ENCODE results near the gene PTGS2.
"Not testable (repeated sequence)": the region's sequence is repeated elsewhere in the genome, so short reads cannot be mapped to it uniquely, and the experiment has no call there.

Gene PTGS2

DNA sequence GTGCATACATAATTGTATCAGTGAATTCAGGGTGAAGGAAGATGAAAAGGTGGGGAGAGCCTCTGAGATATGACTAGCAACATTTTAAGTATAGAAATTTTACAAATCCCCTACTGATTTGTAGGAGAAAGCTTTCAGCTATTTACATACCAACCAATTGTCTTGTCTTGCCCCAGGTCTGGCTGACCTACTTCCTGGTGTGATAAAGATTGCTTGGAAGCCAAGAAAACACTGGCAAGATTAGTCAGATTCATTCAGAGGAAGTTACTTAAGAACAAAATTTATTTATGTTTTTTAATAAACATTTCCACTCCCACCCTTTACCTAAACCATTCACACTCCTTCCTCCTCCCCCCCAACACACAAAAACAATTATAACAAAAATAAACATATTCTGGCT is 17.5 kb downstream of the PTGS2 start:
- no peaks in the 10 kb centered on the region for H3K36me3 ChIP-seq (ENCODE audit: control insufficient read depth, insufficient read depth, low read length)
- H3K4me3 ChIP-seq (ENCODE audit: low read length) = no peak overlapping the region
- H3K9ac ChIP-seq (ENCODE audit: low read length) = no peak overlapping the region

DNA sequence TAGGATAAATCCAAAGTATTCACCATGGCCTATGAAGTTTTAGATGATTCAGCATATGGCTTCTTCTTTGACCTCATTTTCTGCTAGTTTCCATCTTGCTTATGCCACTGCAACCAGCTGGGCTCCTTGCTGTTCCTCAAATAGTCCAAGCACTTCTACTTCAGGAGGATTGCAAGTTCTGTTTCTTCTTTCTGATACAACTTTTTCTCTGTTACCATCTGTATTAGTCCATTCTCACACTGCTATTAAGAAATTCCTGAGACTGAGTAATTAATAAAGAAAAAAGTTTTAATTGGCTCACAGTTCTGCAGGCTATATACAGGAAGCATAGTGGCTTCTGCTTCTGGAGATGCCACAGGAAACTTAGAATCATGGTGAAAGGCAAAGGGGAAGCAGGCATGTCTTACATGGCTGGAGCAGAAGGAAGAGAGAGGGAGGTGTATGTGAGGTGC is 20.3 kb downstream of the PTGS2 start:
- no peak overlapping the region for H3K9ac ChIP-seq (ENCODE audit: low read length)
- H3K27me3 ChIP-seq (ENCODE audit: control insufficient read depth, insufficient read depth, low read length) = no peaks in the 10 kb centered on the region
- no peak overlapping the region for H3K4me3 ChIP-seq (ENCODE audit: low read length)
- no peak overlapping the region for H3K27ac ChIP-seq (ENCODE audit: low read depth, low read length)
- H3K4me1 ChIP-seq (ENCODE audit: control insufficient read depth, insufficient read depth, low read length) = no peaks in the 10 kb centered on the region
- H3K36me3 ChIP-seq (ENCODE audit: control insufficient read depth, insufficient read depth, low read length) = no peaks in the 10 kb centered on the region

More for the DNA sequence above, 17.5 kb downstream of the PTGS2 start:
- Histone ChIP-seq H3K4me1 (ENCODE audit: control insufficient read depth, insufficient read depth, low read length) (no peaks in the 10 kb centered on the region), H3K27me3 (ENCODE audit: control insufficient read depth, insufficient read depth, low read length) (no peaks in the 10 kb centered on the region), H3K27ac (ENCODE audit: low read depth, low read length) (no peak overlapping the region)

GRCh38 chr1:186658999-186659398 is 21.2 kb downstream of the PTGS2 start:
- H3K4me1 ChIP-seq (ENCODE audit: control insufficient read depth, insufficient read depth, low read length) = no peaks in the 10 kb centered on the region
- H3K27ac ChIP-seq (ENCODE audit: low read depth, low read length) = no peak overlapping the region
- H3K27me3 ChIP-seq (ENCODE audit: control insufficient read depth, insufficient read depth, low read length) = no peaks in the 10 kb centered on the region
- no peak overlapping the region for H3K4me3 ChIP-seq (ENCODE audit: low read length)
- H3K36me3 ChIP-seq (ENCODE audit: control insufficient read depth, insufficient read depth, low read length) = no peaks in the 10 kb centered on the region
- H3K9ac ChIP-seq (ENCODE audit: low read length) = no peak overlapping the region

- no peaks in the 10 kb centered on the region for H3K36me3 ChIP-seq (ENCODE audit: control insufficient read depth, insufficient read depth, low read length)
- H3K4me3 ChIP-seq (ENCODE audit: low read length) = no peak overlapping the region
- no peaks in the 10 kb centered on the region for H3K4me1 ChIP-seq (ENCODE audit: control insufficient read depth, insufficient read depth, low read length)
- no peak overlapping the region for H3K9ac ChIP-seq (ENCODE audit: low read length)
- H3K27me3 ChIP-seq (ENCODE audit: control insufficient read depth, insufficient read depth, low read length) = no peaks in the 10 kb centered on the region
- H3K27ac ChIP-seq (ENCODE audit: low read depth, low read length) = no peak overlapping the region
Observed at GRCh38 chr1:186657481-186657880, 22.7 kb downstream of the PTGS2 start.

DNA sequence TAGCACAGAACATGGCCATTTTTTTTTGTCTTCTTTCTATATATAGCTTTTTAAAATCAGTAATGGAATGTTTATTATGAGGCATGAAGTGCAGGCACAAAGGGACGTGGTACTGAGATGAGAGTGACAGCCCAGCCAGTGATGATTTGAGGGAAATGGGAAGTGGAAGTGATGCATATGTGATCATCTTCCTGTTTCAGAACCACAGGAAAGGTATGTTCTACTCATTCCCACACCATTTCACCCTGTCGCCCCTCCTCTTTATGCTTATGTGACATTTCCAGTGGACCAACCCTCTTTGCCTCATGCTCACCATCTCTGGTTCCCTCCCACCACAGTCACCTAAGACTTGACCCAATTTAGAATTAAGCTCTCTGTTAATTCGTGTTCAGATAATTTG is 24.3 kb downstream of the PTGS2 start:
- Histone ChIP-seq H3K27ac (ENCODE audit: low read depth, low read length) (no peak overlapping the region), H3K4me1 (ENCODE audit: control insufficient read depth, insufficient read depth, low read length) (no peaks in the 10 kb centered on the region), H3K36me3 (ENCODE audit: control insufficient read depth, insufficient read depth, low read length) (no peaks in the 10 kb centered on the region), H3K27me3 (ENCODE audit: control insufficient read depth, insufficient read depth, low read length) (no peaks in the 10 kb centered on the region), H3K9ac (ENCODE audit: low read length) (no peak overlapping the region), H3K4me3 (ENCODE audit: low read length) (no peak overlapping the region)

GRCh38 chr1:186654741-186655140 is 25.5 kb downstream of the PTGS2 start:
- Histone ChIP-seq H3K9ac (ENCODE audit: low read length) (no peak overlapping the region), H3K36me3 (ENCODE audit: control insufficient read depth, insufficient read depth, low read length) (no peaks in the 10 kb centered on the region), H3K27ac (ENCODE audit: low read depth, low read length) (no peak overlapping the region), H3K4me3 (ENCODE audit: low read length) (no peak overlapping the region), H3K4me1 (ENCODE audit: control insufficient read depth, insufficient read depth, low read length) (no peaks in the 10 kb centered on the region), H3K27me3 (ENCODE audit: control insufficient read depth, insufficient read depth, low read length) (no peaks in the 10 kb centered on the region)

GRCh38 chr1:186653312-186653711 is 26.9 kb downstream of the PTGS2 start:
- H3K27ac ChIP-seq (ENCODE audit: low read depth, low read length) = no peak overlapping the region

GRCh38 chr1:186648613-186649012 is 31.6 kb downstream of the PTGS2 start:
- H3K36me3 ChIP-seq (ENCODE audit: control insufficient read depth, insufficient read depth, low read length) = no peaks in the 10 kb centered on the region
- no peaks in the 10 kb centered on the region for H3K27me3 ChIP-seq (ENCODE audit: control insufficient read depth, insufficient read depth, low read length)
- peaks cover 3% of the 10 kb centered on the region for H3K4me1 ChIP-seq (ENCODE audit: control insufficient read depth, insufficient read depth, low read length)
- no peak overlapping the region for H3K9ac ChIP-seq (ENCODE audit: low read length)
- H3K27ac ChIP-seq (ENCODE audit: low read depth, low read length) = peak overlapping the region; percentile 22
- H3K4me3 ChIP-seq (ENCODE audit: low read length) = no peak overlapping the region

More at GRCh38 chr1:186653312-186653711, 26.9 kb downstream of the PTGS2 start:
- H3K4me3 ChIP-seq (ENCODE audit: low read length) = no peak overlapping the region
- no peaks in the 10 kb centered on the region for H3K36me3 ChIP-seq (ENCODE audit: control insufficient read depth, insufficient read depth, low read length)
- no peak overlapping the region for H3K9ac ChIP-seq (ENCODE audit: low read length)
- H3K4me1 ChIP-seq (ENCODE audit: control insufficient read depth, insufficient read depth, low read length) = peaks cover 3% of the 10 kb centered on the region
- no peaks in the 10 kb centered on the region for H3K27me3 ChIP-seq (ENCODE audit: control insufficient read depth, insufficient read depth, low read length)

GRCh38 chr1:186647985-186648384 is 32.2 kb downstream of the PTGS2 start:
- H3K4me3 ChIP-seq (ENCODE audit: low read length); H3K27me3 ChIP-seq (ENCODE audit: control insufficient read depth, insufficient read depth, low read length); H3K36me3 ChIP-seq (ENCODE audit: control insufficient read depth, insufficient read depth, low read length); H3K27ac ChIP-seq (ENCODE audit: low read depth, low read length); H3K9ac ChIP-seq (ENCODE audit: low read length); H3K4me1 ChIP-seq (ENCODE audit: control insufficient read depth, insufficient read depth, low read length): not testable (repeated sequence)

- Histone ChIP-seq H3K27me3 (ENCODE audit: control insufficient read depth, insufficient read depth, low read length) (no peaks in the 10 kb centered on the region), H3K4me3 (ENCODE audit: low read length) (no peak overlapping the region), H3K27ac (ENCODE audit: low read depth, low read length) (no peak overlapping the region), H3K9ac (ENCODE audit: low read length) (no peak overlapping the region), H3K4me1 (ENCODE audit: control insufficient read depth, insufficient read depth, low read length) (peaks cover 1% of the 10 kb centered on the region), H3K36me3 (ENCODE audit: control insufficient read depth, insufficient read depth, low read length) (no peaks in the 10 kb centered on the region)
Observed at GRCh38 chr1:186643614-186644013, 36.6 kb downstream of the PTGS2 start.

GRCh38 chr1:186637567-186637966 is 42.7 kb downstream of the PTGS2 start:
- not testable (repeated sequence) for H3K27ac ChIP-seq (ENCODE audit: low read depth, low read length); H3K4me1 ChIP-seq (ENCODE audit: control insufficient read depth, insufficient read depth, low read length); H3K27me3 ChIP-seq (ENCODE audit: control insufficient read depth, insufficient read depth, low read length); H3K9ac ChIP-seq (ENCODE audit: low read length); H3K36me3 ChIP-seq (ENCODE audit: control insufficient read depth, insufficient read depth, low read length); H3K4me3 ChIP-seq (ENCODE audit: low read length)

DNA sequence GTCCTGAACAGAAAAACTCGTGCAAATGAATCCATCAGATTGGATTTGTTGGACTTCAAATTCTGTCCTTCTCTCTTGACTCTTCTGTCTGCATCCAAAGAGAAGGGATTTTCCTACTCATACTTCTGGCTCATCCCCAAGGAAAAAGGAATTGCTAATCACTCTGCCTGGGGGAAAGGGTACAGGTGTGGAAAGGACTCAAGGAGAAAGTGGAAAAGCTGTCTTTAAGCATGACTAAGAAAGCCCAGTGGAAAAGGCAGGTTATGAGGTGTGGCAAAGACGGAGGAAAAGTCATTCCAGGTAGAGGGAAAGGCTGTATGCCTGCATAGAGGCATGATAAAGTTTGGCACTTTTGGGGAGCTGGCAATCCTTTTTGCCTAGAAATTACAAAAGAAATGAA is 43.4 kb downstream of the PTGS2 start:
- no peaks in the 10 kb centered on the region for H3K27me3 ChIP-seq (ENCODE audit: control insufficient read depth, insufficient read depth, low read length)
- H3K9ac ChIP-seq (ENCODE audit: low read length) = no peak overlapping the region
- no peak overlapping the region for H3K27ac ChIP-seq (ENCODE audit: low read depth, low read length)
- H3K4me1 ChIP-seq (ENCODE audit: control insufficient read depth, insufficient read depth, low read length) = no peaks in the 10 kb centered on the region
- no peak overlapping the region for H3K4me3 ChIP-seq (ENCODE audit: low read length)
- no peaks in the 10 kb centered on the region for H3K36me3 ChIP-seq (ENCODE audit: control insufficient read depth, insufficient read depth, low read length)

- H3K27ac ChIP-seq (ENCODE audit: low read depth, low read length) = no peak overlapping the region
- H3K4me1 ChIP-seq (ENCODE audit: control insufficient read depth, insufficient read depth, low read length) = peaks cover 2% of the 10 kb centered on the region
- no peaks in the 10 kb centered on the region for H3K36me3 ChIP-seq (ENCODE audit: control insufficient read depth, insufficient read depth, low read length)
- H3K27me3 ChIP-seq (ENCODE audit: control insufficient read depth, insufficient read depth, low read length) = no peaks in the 10 kb centered on the region
- H3K9ac ChIP-seq (ENCODE audit: low read length) = no peak overlapping the region
- no peak overlapping the region for H3K4me3 ChIP-seq (ENCODE audit: low read length)
Observed at GRCh38 chr1:186634511-186634910, 45.7 kb downstream of the PTGS2 start.
